ENCODE results near the gene UPP1.
A peak's percentile ranks its signal among the peaks of the same experiment; 100 is the strongest.

UPP1 gene

GRCh38 chr7:48087349-48087748 is 1.7 kb upstream of the UPP1 start:
- no peak for DNase-seq

- DNase-seq: no peak
Observed at GRCh38 chr7:48088559-48089045, 463 bp upstream of the UPP1 start.

- no peak for DNase-seq
Observed at GRCh38 chr7:48090095-48090805, 1.2 kb downstream of the UPP1 start.

- no peak for DNase-seq
Observed at GRCh38 chr7:48091506-48092433, 2.7 kb downstream of the UPP1 start.

- DNase-seq: no peak
Observed at GRCh38 chr7:48094861-48095293, 5.8 kb downstream of the UPP1 start.

- DNase-seq: peak in 1 of 2 donors; percentile 24
Observed at GRCh38 chr7:48096273-48096672, 7.2 kb downstream of the UPP1 start.

- DNase-seq: peak; percentile 22 to 26
Observed at GRCh38 chr7:48097521-48098231, 8.6 kb downstream of the UPP1 start.

GRCh38 chr7:48098846-48099245 is 9.8 kb downstream of the UPP1 start:
- no peak for DNase-seq

GRCh38 chr7:48099781-48100180 is 10.7 kb downstream of the UPP1 start:
- DNase-seq: no peak

- no peak for DNase-seq
Observed at GRCh38 chr7:48101352-48101751, 12.3 kb downstream of the UPP1 start.

- peak in 1 of 2 donors; percentile 28 for DNase-seq
Observed at GRCh38 chr7:48101968-48102367, 12.9 kb downstream of the UPP1 start.

GRCh38 chr7:48102530-48102929 is 13.5 kb downstream of the UPP1 start:
- DNase-seq: no peak

GRCh38 chr7:48105045-48105444 is 16.0 kb downstream of the UPP1 start:
- DNase-seq: no peak

GRCh38 chr7:48106906-48107659 is 18.0 kb downstream of the UPP1 start:
- DNase-seq: no peak

- no peak for DNase-seq
Observed at GRCh38 chr7:48107926-48108472, 18.9 kb downstream of the UPP1 start.

GRCh38 chr7:48108959-48109847 is 20.1 kb downstream of the UPP1 start:
- no peak for DNase-seq

GRCh38 chr7:48109848-48110663 is 21.0 kb downstream of the UPP1 start:
- DNase-seq: peak; percentile 79 to 93

GRCh38 chr7:48110868-48111267 is 21.8 kb downstream of the UPP1 start:
- DNase-seq: no peak

GRCh38 chr7:48111596-48111995 is 22.5 kb downstream of the UPP1 start:
- no peak for DNase-seq
